SK-N-MC (cell line): ENCODE results near the gene MAN1C1.

ENCODE experiments used
- DNase-seq: peaks from one replicate; pipeline ENCODE4 v3.0.0-alpha.2; 2011; ENCODE audit warnings: low read depth, low spot score
- H3K27ac ChIP-seq: fragments of 200-600 bp; sonication (generic); 2 replicates; pipeline ENCODE4 v1.5.1; 2016; ENCODE audit warnings: mixed run types
- H3K36me3 ChIP-seq: fragments of 200-600 bp; sonication (generic); 2 replicates; pipeline ENCODE4 v1.6.1; 2017; ENCODE audit warnings: antibody characterized with exemption, low read length, mixed read lengths; ENCODE audit not compliant: insufficient read depth
- H3K4me3 ChIP-seq: fragments of 200-600 bp; sonication (generic); 2 replicates; pipeline ENCODE4 v1.5.1; 2016
- H3K9ac ChIP-seq: fragments of 200-600 bp; sonication (generic); 2 replicates; pipeline ENCODE4 v1.8.0; 2017; ENCODE audit warnings: mixed run types, mixed read lengths; ENCODE audit not compliant: insufficient read length
- H3K9me3 ChIP-seq: fragments of 200-600 bp; sonication (generic); 2 replicates; pipeline ENCODE4 v1.6.1; 2017; ENCODE audit warnings: low read depth, mild to moderate bottlenecking, antibody characterized with exemption, low read length, moderate library complexity, mixed read lengths
- EZH2 ChIP-seq: fragments of 200-600 bp; sonication (generic); IDR thresholded peaks from one replicate; pipeline ENCODE4 v1.6.1; 2017; ENCODE audit warnings: antibody characterized with exemption
- FOXP2 ChIP-seq: optimal IDR thresholded peaks from 2 replicates; pipeline ENCODE3; 2011; ENCODE audit warnings: mild to moderate bottlenecking, moderate library complexity; ENCODE audit not compliant: insufficient read depth; ENCODE audit errors: extremely low read length, control extremely low read depth
- POLR2AphosphoS5 ChIP-seq: IDR thresholded peaks from 2 replicates; pipeline ENCODE4 v1.6.1; 2012; ENCODE audit warnings: mild to moderate bottlenecking, low read depth, low read length, borderline replicate concordance

Gene MAN1C1

GRCh38 chr1:25767437-25767770 is 150.8 kb downstream of the MAN1C1 start:
- TF ChIP-seq POLR2AphosphoS5 = no peak
- TF ChIP-seq EZH2 = no peak
- TF ChIP-seq FOXP2 = no peak
- Histone ChIP-seq H3K27ac (no peak overlapping the region), H3K9ac (no peak overlapping the region), H3K4me3 (no peak overlapping the region), H3K36me3 (no peaks in the 10 kb centered on the region), H3K9me3 (no peaks in the 10 kb centered on the region)
- no peak for DNase-seq

- no peak overlapping the region for H3K4me3 ChIP-seq
- no peak for TF ChIP-seq FOXP2
- no peak for TF ChIP-seq POLR2AphosphoS5
- TF ChIP-seq EZH2 = no peak
- no peaks in the 10 kb centered on the region for H3K9me3 ChIP-seq
- no peak overlapping the region for H3K27ac ChIP-seq
- no peak overlapping the region for H3K9ac ChIP-seq
- DNase-seq = no peak
- H3K36me3 ChIP-seq = no peaks in the 10 kb centered on the region
Measured at GRCh38 chr1:25768999-25769398, 152.4 kb downstream of the MAN1C1 start.

- no peaks in the 10 kb centered on the region for H3K36me3 ChIP-seq
- no peak for DNase-seq
- no peak overlapping the region for H3K27ac ChIP-seq
- H3K4me3 ChIP-seq = no peak overlapping the region
- no peak for TF ChIP-seq EZH2
- no peak for TF ChIP-seq FOXP2
- TF ChIP-seq POLR2AphosphoS5 = no peak
- H3K9ac ChIP-seq = no peak overlapping the region
- H3K9me3 ChIP-seq = no peaks in the 10 kb centered on the region
Measured at GRCh38 chr1:25769625-25770383, 153.2 kb downstream of the MAN1C1 start.

- Histone ChIP-seq H3K9me3 (no peaks in the 10 kb centered on the region), H3K9ac (no peak overlapping the region), H3K27ac (no peak overlapping the region), H3K36me3 (no peaks in the 10 kb centered on the region), H3K4me3 (peak overlapping the region; percentile 42)
- no peak for DNase-seq
- no peak for TF ChIP-seq EZH2
- no peak for TF ChIP-seq FOXP2
- no peak for TF ChIP-seq POLR2AphosphoS5
Measured at GRCh38 chr1:25770541-25771220, 154.1 kb downstream of the MAN1C1 start.

- DNase-seq = peak; percentile 28
- H3K9me3 ChIP-seq = no peaks in the 10 kb centered on the region
- H3K27ac ChIP-seq = no peak overlapping the region
- peak overlapping the region; percentile 42 for H3K4me3 ChIP-seq
- no peak for TF ChIP-seq EZH2
- H3K9ac ChIP-seq = no peak overlapping the region
- H3K36me3 ChIP-seq = no peaks in the 10 kb centered on the region
Measured at GRCh38 chr1:25771221-25772114, 154.9 kb downstream of the MAN1C1 start.

- H3K9ac ChIP-seq = no peak overlapping the region
Measured at GRCh38 chr1:25772164-25772563, 155.6 kb downstream of the MAN1C1 start.

GRCh38 chr1:25772692-25773245 is 156.2 kb downstream of the MAN1C1 start:
- no peak for DNase-seq
- no peak overlapping the region for H3K27ac ChIP-seq
- no peak overlapping the region for H3K4me3 ChIP-seq
- no peaks in the 10 kb centered on the region for H3K9me3 ChIP-seq
- no peak for TF ChIP-seq EZH2
- no peak for TF ChIP-seq FOXP2
- no peak for TF ChIP-seq POLR2AphosphoS5
- no peaks in the 10 kb centered on the region for H3K36me3 ChIP-seq
- H3K9ac ChIP-seq = no peak overlapping the region

More at GRCh38 chr1:25772164-25772563, 155.6 kb downstream of the MAN1C1 start:
- Histone ChIP-seq H3K4me3 (no peak overlapping the region), H3K36me3 (no peaks in the 10 kb centered on the region), H3K27ac (no peak overlapping the region), H3K9me3 (no peaks in the 10 kb centered on the region)
- DNase-seq = no peak
- TF ChIP-seq EZH2 (no peak), POLR2AphosphoS5 (no peak), FOXP2 (no peak)

- H3K9me3 ChIP-seq = no peaks in the 10 kb centered on the region
- TF ChIP-seq POLR2AphosphoS5 = no peak
- DNase-seq = no peak
- H3K36me3 ChIP-seq = no peaks in the 10 kb centered on the region
- H3K4me3 ChIP-seq = no peak overlapping the region
- no peak overlapping the region for H3K27ac ChIP-seq
- H3K9ac ChIP-seq = no peak overlapping the region
Measured at GRCh38 chr1:25773441-25774125, 157.0 kb downstream of the MAN1C1 start.
